GM06990 (cell line): ENCODE data around the gene KCNQ1OT1.

Experiments
- DNase-seq: peaks from one replicate; pipeline ENCODE4 v3.0.0-alpha.2; 2011; ENCODE audit not compliant: insufficient read length; ENCODE audit errors: extremely low read depth
- H3K27me3 ChIP-seq: replicated peaks from 2 replicates; pipeline ENCODE4 v1.6.0; 2011; ENCODE audit warnings: low read length; ENCODE audit not compliant: control insufficient read depth, insufficient read depth
- H3K36me3 ChIP-seq: 2 replicates; pipeline ENCODE4 v1.5.1; 2011; ENCODE audit warnings: low read length; ENCODE audit not compliant: control insufficient read depth, insufficient read depth
- H3K4me3 ChIP-seq: replicated peaks from 2 replicates; pipeline ENCODE4 v1.5.1; 2011; ENCODE audit warnings: low read depth, mild to moderate bottlenecking, control low read depth, low read length
- CTCF ChIP-seq: IDR thresholded peaks from 2 replicates; pipeline ENCODE4 v1.5.1; 2011; ENCODE audit warnings: low read length, control low read depth, mild to moderate bottlenecking, inconsistent platforms; ENCODE audit not compliant: insufficient read depth, poor library complexity, severe bottlenecking

The KCNQ1OT1 gene

GRCh38 chr11:2674658-2675131 lies 25.1 kb downstream of the KCNQ1OT1 start:
- TF ChIP-seq CTCF = no peak
- DNase-seq = no peak
- H3K27me3 ChIP-seq = no peaks in the 10 kb centered on the region
- no peak overlapping the region for H3K4me3 ChIP-seq
- H3K36me3 ChIP-seq = no peaks in the 10 kb centered on the region

DNA sequence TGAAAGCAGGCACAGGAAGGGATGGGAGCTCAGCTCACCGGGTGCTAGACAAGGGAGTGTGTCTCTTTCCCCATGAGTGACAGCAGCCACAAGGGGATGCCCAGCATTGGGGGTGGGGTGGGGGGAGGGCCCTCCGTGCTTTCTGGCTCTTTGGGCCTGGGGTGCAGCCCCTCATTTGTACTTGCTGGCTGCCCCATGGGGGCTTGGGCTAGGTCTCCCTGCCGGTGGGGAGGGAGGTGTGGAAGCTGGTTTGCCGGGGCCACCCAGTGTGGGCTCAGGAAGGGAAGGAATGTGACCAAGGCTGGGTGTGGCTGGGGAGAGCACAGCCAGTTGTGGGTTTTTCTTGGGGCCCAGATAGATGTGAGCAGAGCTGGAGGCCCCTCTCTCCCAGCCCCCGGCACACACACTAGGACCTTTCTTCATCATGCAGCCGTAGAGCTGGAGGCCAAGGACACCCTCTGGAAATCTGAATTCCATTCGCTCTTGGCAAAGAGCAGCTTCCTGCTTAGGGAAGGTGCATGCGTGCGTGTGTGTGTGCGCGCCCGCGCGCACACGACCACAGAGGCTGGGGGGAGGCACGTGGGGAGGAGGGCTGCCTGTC lies 25.8 kb downstream of the KCNQ1OT1 start:
- no peaks in the 10 kb centered on the region for H3K36me3 ChIP-seq
- H3K4me3 ChIP-seq = no peak overlapping the region
- no peak for DNase-seq
- H3K27me3 ChIP-seq = no peaks in the 10 kb centered on the region
- TF ChIP-seq CTCF = no peak

- no peak for DNase-seq
- no peak for TF ChIP-seq CTCF
- Histone ChIP-seq H3K36me3 (no peaks in the 10 kb centered on the region), H3K4me3 (no peak overlapping the region), H3K27me3 (no peaks in the 10 kb centered on the region)
Measured at GRCh38 chr11:2673250-2673610, 26.6 kb downstream of the KCNQ1OT1 start.

DNA sequence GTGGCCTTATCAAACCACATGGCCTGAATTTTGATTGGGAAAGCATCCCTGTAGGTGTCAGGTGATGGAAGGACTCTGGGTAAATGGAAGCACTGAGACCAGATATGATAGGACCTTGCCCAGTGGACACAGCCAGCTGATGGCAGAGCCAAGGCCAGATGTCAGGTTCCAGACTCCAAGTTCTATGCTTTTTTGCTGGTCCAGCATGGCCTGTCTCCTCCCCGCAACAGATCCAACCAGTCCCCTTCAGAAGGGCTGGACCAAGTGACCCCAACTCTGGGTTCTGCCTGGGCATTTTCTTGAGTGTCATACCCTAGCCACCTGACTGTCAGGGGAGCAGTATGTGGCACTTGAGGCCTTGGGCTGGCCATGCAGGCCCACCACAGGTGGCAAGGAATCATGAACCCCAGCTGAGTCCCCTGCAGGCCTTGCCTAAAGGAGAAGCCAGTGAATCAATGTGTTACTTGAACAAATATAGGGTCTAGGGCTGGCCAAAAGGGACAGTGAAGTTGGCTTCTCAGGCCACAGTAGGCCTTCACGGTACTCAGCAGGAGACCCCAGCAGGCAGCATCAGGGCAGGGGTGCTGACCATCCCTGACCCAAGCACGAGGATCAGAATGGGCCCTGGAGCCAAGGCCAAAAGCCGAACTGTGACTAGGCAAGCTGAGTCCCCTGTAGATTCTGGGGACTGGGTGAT lies 27.1 kb downstream of the KCNQ1OT1 start:
- DNase-seq = no peak
- no peaks in the 10 kb centered on the region for H3K36me3 ChIP-seq
- no peak overlapping the region for H3K4me3 ChIP-seq
- no peak for TF ChIP-seq CTCF
- H3K27me3 ChIP-seq = no peaks in the 10 kb centered on the region

- Histone ChIP-seq H3K4me3 (no peak overlapping the region), H3K27me3 (no peaks in the 10 kb centered on the region), H3K36me3 (no peaks in the 10 kb centered on the region)
- no peak for TF ChIP-seq CTCF
- no peak for DNase-seq
Measured at GRCh38 chr11:2671748-2672147, 28.0 kb downstream of the KCNQ1OT1 start.
